Fibroblast of lung (primary cell): Measurements from ENCODE around the gene MDC1. TPM values are rescaled to one million over a fixed set of nuclear protein-coding genes. Genes with fewer than 3 reads are reported as not detected.

ENCODE experiments used
- DNase-seq, 2 donors: peaks; one replicate each; pipeline versions ENCODE4 v3.0.0 to v3.0.0-alpha.2; 2010; ENCODE audit warnings: low read depth in 2 of 2
- H2AFZ ChIP-seq: 2 replicates; pipeline ENCODE4 v1.5.1; 2012; ENCODE audit warnings: low read length, control low read depth, inconsistent platforms
- H3K27ac ChIP-seq: 2 replicates; pipeline ENCODE4 v1.5.1; 2011; ENCODE audit warnings: low read length, control low read depth; ENCODE audit not compliant: insufficient read depth
- H3K27me3 ChIP-seq: 2 replicates; pipeline ENCODE4 v1.5.1; 2011; ENCODE audit warnings: mild to moderate bottlenecking, low read length; ENCODE audit not compliant: control insufficient read depth, insufficient read depth
- H3K36me3 ChIP-seq: 2 replicates; pipeline ENCODE4 v1.5.1; 2011; ENCODE audit warnings: low read length; ENCODE audit not compliant: control insufficient read depth, insufficient read depth
- H3K4me1 ChIP-seq: 2 replicates; pipeline ENCODE4 v1.5.1; 2011; ENCODE audit warnings: low read length; ENCODE audit not compliant: control insufficient read depth, insufficient read depth; ENCODE audit errors: extremely low read depth
- H3K4me2 ChIP-seq: 2 replicates; pipeline ENCODE4 v1.5.1; 2011; ENCODE audit warnings: low read length, control low read depth; ENCODE audit not compliant: insufficient read depth; ENCODE audit errors: extremely low read depth
- H3K4me3 ChIP-seq, 4 experiments: fragments of 200-600 bp in 1 of 4; sonication (generic) in 1 of 4; replicated peaks in 1 of 4; 2 replicates each; pipeline ENCODE4 v1.5.1; 2011 to 2016; ENCODE audit warnings: low read length in 4 of 4, low read depth in 3 of 4, mild to moderate bottlenecking in 3 of 4, control low read depth in 2 of 4, inconsistent platforms in 1 of 4, mixed read lengths in 1 of 4; ENCODE audit not compliant: insufficient read depth in 1 of 4; ENCODE audit errors: control extremely low read depth in 1 of 4
- H3K79me2 ChIP-seq: 2 replicates; pipeline ENCODE4 v1.5.1; 2012; ENCODE audit warnings: mild to moderate bottlenecking, low read length, inconsistent platforms; ENCODE audit not compliant: control insufficient read depth, insufficient read depth
- H3K9ac ChIP-seq: 2 replicates; pipeline ENCODE4 v1.5.1; 2011; ENCODE audit warnings: mild to moderate bottlenecking, low read length, control low read depth; ENCODE audit not compliant: insufficient read depth
- H3K9me3 ChIP-seq: 2 replicates; pipeline ENCODE4 v1.5.1; 2012; ENCODE audit warnings: low read depth, low read length; ENCODE audit not compliant: control insufficient read depth, insufficient read depth
- H4K20me1 ChIP-seq: 2 replicates; pipeline ENCODE4 v1.5.1; 2011; ENCODE audit warnings: low read length; ENCODE audit not compliant: control insufficient read depth, insufficient read depth; ENCODE audit errors: extremely low read depth
- EZH2 ChIP-seq: IDR thresholded peaks from 2 replicates; pipeline ENCODE4 v1.5.1; 2012; ENCODE audit warnings: low read length, control low read depth, mild to moderate bottlenecking; ENCODE audit errors: missing control alignments
- polyA plus RNA-seq, 2 donors: library from polyadenylated mRNA; depleted of rRNA in 1 of 2; stranded (reverse) in 1 of 2; unstranded in 1 of 2; fragments of >200 nt; gene quantifications; 2 replicates each; pipeline ENCODE4 v1.2.1, GENCODE V29; 2011 to 2012; ENCODE audit warnings: missing spikeins in 1 of 2
- total RNA-seq: library from RNA; depleted of rRNA; stranded (reverse); fragments of >200 nt; gene quantifications from 2 replicates; pipeline ENCODE4 v1.2.1, GENCODE V29; 2014
- TF ChIP-seq, protein P1 (sequence below), 2 donors: IDR thresholded peaks in 1 of 2; conservative IDR thresholded peaks in 1 of 2; 1 replicate in 1 of 2; 2 replicates in 1 of 2; pipeline ENCODE4 v1.5.1; 2011 to 2012; ENCODE audit warnings: low read length in 2 of 2, control low read depth in 1 of 2, inconsistent platforms in 1 of 2, low read depth in 1 of 2, mild to moderate bottlenecking in 1 of 2

Gene MDC1
- total and polyA plus RNA-seq, 2 donors (not counting 1 experiment from before 2014, with no cell fraction given) = 3.3 to 5.0 TPM

DNA sequence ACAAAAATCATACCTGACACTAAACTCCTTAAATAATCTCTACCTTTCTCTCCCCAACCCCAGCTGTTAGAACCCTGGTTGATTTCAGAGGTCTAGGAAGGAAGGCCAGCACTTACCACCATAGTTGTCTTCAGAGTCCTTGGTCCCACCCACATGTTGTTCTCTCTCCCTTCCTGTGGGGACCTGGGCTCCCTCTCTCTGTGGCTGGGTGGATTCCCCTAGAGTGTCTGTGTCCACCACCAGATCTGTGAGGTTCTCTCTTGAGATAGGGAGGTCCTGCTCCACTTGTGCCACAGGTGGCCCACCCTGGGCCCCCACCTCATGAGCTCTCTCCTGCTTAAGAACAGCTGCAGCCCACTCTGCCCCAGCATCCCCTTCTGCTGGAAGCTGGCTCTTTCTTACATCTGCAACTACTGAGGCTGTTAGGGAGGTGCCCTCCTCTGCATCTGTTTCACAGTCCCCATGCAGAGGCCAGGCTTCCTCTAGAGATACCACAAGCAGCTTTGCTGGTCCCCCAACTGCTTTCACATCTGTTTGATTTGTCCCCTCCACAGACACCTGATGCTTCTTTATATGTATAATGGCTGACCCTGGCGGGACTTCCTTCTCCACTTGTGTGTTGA is 5.2 kb downstream of the MDC1 start:
- TF ChIP-seq, protein P1, sequence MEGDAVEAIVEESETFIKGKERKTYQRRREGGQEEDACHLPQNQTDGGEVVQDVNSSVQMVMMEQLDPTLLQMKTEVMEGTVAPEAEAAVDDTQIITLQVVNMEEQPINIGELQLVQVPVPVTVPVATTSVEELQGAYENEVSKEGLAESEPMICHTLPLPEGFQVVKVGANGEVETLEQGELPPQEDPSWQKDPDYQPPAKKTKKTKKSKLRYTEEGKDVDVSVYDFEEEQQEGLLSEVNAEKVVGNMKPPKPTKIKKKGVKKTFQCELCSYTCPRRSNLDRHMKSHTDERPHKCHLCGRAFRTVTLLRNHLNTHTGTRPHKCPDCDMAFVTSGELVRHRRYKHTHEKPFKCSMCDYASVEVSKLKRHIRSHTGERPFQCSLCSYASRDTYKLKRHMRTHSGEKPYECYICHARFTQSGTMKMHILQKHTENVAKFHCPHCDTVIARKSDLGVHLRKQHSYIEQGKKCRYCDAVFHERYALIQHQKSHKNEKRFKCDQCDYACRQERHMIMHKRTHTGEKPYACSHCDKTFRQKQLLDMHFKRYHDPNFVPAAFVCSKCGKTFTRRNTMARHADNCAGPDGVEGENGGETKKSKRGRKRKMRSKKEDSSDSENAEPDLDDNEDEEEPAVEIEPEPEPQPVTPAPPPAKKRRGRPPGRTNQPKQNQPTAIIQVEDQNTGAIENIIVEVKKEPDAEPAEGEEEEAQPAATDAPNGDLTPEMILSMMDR (conservative IDR thresholded peaks at IDR 0.05 in 1 of 2, IDR thresholded peaks at IDR 0.05 in 1 of 2; ENCODE audit: low read depth in 1 of 2, low read length in 2 of 2) = no peak
- no peak for TF ChIP-seq EZH2
- Histone ChIP-seq H4K20me1 (no peaks in the 10 kb centered on the region), H3K79me2 (peaks cover 6% of the 10 kb centered on the region), H3K27ac (no peak overlapping the region), H3K27me3 (no peaks in the 10 kb centered on the region), H3K36me3 (peaks cover 10% of the 10 kb centered on the region), H3K9me3 (no peaks in the 10 kb centered on the region), H3K9ac (no peak overlapping the region), H3K4me1 (peaks cover 2% of the 10 kb centered on the region), H3K4me3 (no peak overlapping the region), H2AFZ (no peak overlapping the region), H3K4me2 (no peak overlapping the region)
- no peak for DNase-seq

DNA sequence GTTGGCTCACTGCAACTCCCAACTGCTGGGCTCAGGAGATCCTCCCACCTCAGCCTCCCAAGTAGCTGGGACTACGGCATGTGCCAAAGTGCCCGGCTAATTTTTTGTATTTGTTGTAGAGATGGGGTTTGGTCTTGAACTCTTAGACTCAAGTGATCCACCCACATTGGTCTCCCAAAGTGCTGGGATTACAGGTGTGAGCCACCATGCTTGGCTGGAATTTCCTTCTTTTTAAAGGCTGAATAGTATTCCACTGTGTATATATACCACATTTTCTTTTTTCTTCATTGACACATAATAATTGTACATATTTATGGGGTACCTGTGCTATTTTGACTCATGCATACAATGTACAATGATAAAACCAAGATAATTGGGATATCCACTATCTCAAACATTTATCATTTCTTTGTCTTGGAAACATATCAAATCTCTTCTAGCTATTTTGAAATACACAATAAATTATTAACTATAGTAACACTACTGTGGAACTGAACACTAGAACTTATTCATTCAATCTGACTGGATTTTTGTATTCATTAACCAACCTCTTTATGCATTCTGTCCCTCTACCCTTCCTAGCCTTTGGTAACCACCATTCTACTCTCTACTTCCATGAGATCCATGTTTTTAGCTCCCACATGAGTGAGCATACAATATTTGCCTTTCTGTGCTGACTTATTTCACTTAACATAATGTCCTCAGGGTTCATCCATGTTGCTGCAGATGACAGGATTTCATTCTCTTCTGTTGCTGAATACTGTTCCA is 7.8 kb downstream of the MDC1 start:
- no peak for DNase-seq
- peaks cover 10% of the 10 kb centered on the region for H3K36me3 ChIP-seq
- H2AFZ ChIP-seq = no peak overlapping the region
- H3K9ac ChIP-seq = no peak overlapping the region
- no peak overlapping the region for H3K4me2 ChIP-seq
- no peaks in the 10 kb centered on the region for H4K20me1 ChIP-seq
- H3K9me3 ChIP-seq = no peaks in the 10 kb centered on the region
- H3K27ac ChIP-seq = no peak overlapping the region
- H3K79me2 ChIP-seq = no peaks in the 10 kb centered on the region
- no peak overlapping the region for H3K4me3 ChIP-seq
- H3K27me3 ChIP-seq = no peaks in the 10 kb centered on the region
- no peak for TF ChIP-seq EZH2
- TF ChIP-seq, protein P1 (conservative IDR thresholded peaks at IDR 0.05 in 1 of 2, IDR thresholded peaks at IDR 0.05 in 1 of 2; ENCODE audit: low read depth in 1 of 2, low read length in 2 of 2) = no peak
- H3K4me1 ChIP-seq = no peaks in the 10 kb centered on the region

DNA sequence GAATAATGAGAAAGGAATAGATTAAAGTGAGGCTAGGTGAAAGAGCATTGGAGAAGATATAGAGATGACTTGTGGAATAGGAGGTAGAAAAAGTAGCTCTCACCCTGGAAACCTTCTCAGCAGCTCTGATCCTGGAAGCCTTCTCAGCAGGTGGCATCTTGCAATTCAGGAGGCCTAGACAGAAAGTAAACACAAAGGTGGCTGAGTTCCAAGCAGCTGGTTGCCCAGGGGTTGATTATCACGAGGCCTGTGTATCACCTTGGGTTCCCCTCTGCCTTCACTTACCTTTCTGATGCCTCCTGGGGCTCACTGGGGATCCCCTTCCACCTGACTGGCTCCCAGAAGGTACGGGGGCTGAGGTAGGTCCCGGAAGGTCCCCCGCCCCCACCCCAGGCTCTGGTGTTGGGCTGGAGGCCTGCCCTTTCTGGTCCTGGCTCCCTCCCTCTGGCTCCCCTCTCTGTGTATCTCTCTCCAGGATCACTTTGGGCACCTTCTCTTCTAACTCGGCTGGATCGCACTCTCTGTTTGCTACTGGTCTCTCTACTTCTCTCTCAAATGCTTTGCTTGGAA is 9.7 kb downstream of the MDC1 start:
- Histone ChIP-seq H2AFZ (no peak overlapping the region), H3K27me3 (no peaks in the 10 kb centered on the region), H3K9me3 (no peaks in the 10 kb centered on the region), H3K27ac (no peak overlapping the region), H3K79me2 (no peaks in the 10 kb centered on the region), H3K4me3 (no peak overlapping the region), H3K4me1 (no peaks in the 10 kb centered on the region), H3K9ac (no peak overlapping the region), H3K4me2 (no peak overlapping the region), H4K20me1 (no peaks in the 10 kb centered on the region), H3K36me3 (peaks cover 5% of the 10 kb centered on the region)
- no peak for TF ChIP-seq EZH2
- TF ChIP-seq, protein P1 (conservative IDR thresholded peaks at IDR 0.05 in 1 of 2, IDR thresholded peaks at IDR 0.05 in 1 of 2; ENCODE audit: low read depth in 1 of 2, low read length in 2 of 2) = no peak
- DNase-seq = no peak
